ENCODE results near the gene SUGP2. TPM values are rescaled to one million over a fixed set of nuclear protein-coding genes. Genes with fewer than 3 reads are reported as not detected.

The SUGP2 gene
- total and polyA plus RNA-seq, 2 experiments from 2014 or later: 102 to 109 TPM

GRCh38 chr19:19050104-19050503 lies 16.8 kb upstream of the SUGP2 start:
- no peak overlapping the region for H3K4me2 ChIP-seq
- peaks cover 16% of the 10 kb centered on the region for H4K20me1 ChIP-seq (replicated peaks; ENCODE audit: insufficient read depth)
- H3K79me2 ChIP-seq (replicated peaks; ENCODE audit: insufficient read depth): no peaks in the 10 kb centered on the region
- no peaks in the 10 kb centered on the region for H3K27me3 ChIP-seq (ENCODE audit: insufficient read depth)
- no peak overlapping the region for H2AFZ ChIP-seq
- Mint-ChIP-seq H3K27ac (no peak overlapping the region), H3K4me3 (no peak overlapping the region), H3K36me3 (ENCODE audit: low read depth) (peaks cover 71% of the 10 kb centered on the region), H3K27me3 (ENCODE audit: insufficient read depth, low read depth, poor library complexity) (peaks cover 3% of the 10 kb centered on the region), H3K4me1 (no peaks in the 10 kb centered on the region), H3K9me3 (no peaks in the 10 kb centered on the region)
- peaks cover 7% of the 10 kb centered on the region; the same call in 1 of the 2 replicates for H3F3A ChIP-seq (replicated peaks; ENCODE audit: low read depth)
- H3K36me3 ChIP-seq (ENCODE audit: insufficient read depth): peaks cover 11% of the 10 kb centered on the region; the same call in 1 of the 2 replicates
- no peak overlapping the region for H3K4me3 ChIP-seq
- no peak for ATAC-seq
- no peak for DNase-seq (ENCODE audit: low spot score)
- no peaks in the 10 kb centered on the region for H3K4me1 ChIP-seq (ENCODE audit: insufficient read depth)
- TF ChIP-seq NANOG (IDR thresholded peaks at IDR 0.05; ENCODE audit: borderline replicate concordance) (no peak), POLR2AphosphoS5 (IDR thresholded peaks at IDR 0.05; ENCODE audit: low read depth) (no peak), CTCF (conservative IDR thresholded peaks at IDR 0.05; ENCODE audit: low read depth in 2 of 2) (no peak), STAT1 (IDR thresholded peaks at IDR 0.05; ENCODE audit: unreplicated experiment) (no peak), EZH2 (IDR thresholded peaks at IDR 0.05; ENCODE audit: low read depth, unreplicated experiment) (no peak)
- TF ChIP-seq, protein P1, sequence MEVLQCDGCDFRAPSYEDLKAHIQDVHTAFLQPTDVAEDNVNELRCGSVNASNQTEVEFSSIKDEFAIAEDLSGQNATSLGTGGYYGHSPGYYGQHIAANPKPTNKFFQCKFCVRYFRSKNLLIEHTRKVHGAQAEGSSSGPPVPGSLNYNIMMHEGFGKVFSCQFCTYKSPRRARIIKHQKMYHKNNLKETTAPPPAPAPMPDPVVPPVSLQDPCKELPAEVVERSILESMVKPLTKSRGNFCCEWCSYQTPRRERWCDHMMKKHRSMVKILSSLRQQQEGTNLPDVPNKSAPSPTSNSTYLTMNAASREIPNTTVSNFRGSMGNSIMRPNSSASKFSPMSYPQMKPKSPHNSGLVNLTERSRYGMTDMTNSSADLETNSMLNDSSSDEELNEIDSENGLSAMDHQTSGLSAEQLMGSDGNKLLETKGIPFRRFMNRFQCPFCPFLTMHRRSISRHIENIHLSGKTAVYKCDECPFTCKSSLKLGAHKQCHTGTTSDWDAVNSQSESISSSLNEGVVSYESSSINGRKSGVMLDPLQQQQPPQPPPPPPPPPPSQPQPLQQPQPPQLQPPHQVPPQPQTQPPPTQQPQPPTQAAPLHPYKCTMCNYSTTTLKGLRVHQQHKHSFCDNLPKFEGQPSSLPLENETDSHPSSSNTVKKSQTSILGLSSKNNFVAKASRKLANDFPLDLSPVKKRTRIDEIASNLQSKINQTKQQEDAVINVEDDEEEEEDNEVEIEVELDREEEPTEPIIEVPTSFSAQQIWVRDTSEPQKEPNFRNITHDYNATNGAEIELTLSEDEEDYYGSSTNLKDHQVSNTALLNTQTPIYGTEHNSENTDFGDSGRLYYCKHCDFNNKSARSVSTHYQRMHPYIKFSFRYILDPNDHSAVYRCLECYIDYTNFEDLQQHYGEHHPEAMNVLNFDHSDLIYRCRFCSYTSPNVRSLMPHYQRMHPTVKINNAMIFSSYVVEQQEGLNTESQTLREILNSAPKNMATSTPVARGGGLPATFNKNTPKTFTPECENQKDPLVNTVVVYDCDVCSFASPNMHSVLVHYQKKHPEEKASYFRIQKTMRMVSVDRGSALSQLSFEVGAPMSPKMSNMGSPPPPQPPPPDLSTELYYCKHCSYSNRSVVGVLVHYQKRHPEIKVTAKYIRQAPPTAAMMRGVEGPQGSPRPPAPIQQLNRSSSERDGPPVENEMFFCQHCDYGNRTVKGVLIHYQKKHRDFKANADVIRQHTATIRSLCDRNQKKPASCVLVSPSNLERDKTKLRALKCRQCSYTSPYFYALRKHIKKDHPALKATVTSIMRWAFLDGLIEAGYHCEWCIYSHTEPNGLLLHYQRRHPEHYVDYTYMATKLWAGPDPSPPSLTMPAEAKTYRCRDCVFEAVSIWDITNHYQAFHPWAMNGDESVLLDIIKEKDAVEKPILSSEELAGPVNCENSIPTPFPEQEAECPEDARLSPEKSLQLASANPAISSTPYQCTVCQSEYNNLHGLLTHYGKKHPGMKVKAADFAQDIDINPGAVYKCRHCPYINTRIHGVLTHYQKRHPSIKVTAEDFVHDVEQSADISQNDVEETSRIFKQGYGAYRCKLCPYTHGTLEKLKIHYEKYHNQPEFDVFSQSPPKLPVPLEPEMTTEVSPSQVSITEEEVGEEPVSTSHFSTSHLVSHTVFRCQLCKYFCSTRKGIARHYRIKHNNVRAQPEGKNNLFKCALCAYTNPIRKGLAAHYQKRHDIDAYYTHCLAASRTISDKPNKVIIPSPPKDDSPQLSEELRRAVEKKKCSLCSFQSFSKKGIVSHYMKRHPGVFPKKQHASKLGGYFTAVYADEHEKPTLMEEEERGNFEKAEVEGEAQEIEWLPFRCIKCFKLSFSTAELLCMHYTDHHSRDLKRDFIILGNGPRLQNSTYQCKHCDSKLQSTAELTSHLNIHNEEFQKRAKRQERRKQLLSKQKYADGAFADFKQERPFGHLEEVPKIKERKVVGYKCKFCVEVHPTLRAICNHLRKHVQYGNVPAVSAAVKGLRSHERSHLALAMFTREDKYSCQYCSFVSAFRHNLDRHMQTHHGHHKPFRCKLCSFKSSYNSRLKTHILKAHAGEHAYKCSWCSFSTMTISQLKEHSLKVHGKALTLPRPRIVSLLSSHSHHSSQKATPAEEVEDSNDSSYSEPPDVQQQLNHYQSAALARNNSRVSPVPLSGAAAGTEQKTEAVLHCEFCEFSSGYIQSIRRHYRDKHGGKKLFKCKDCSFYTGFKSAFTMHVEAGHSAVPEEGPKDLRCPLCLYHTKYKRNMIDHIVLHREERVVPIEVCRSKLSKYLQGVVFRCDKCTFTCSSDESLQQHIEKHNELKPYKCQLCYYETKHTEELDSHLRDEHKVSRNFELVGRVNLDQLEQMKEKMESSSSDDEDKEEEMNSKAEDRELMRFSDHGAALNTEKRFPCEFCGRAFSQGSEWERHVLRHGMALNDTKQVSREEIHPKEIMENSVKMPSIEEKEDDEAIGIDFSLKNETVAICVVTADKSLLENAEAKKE (CRISPR knock-in tag; IDR thresholded peaks at IDR 0.05): no peak
- H3K27ac ChIP-seq (ENCODE audit: low read depth): no peak overlapping the region
- H3K9me2 ChIP-seq (ENCODE audit: insufficient read depth): no peaks in the 10 kb centered on the region

Measured in GM23338 (cell line).